NCI-H524 (cell line): ENCODE results near the gene RXYLT1.
"Not testable (repeated sequence)": the region's sequence is repeated elsewhere in the genome, so short reads cannot be mapped to it uniquely, and the experiment has no call there.

ENCODE experiments used
- DNase-seq, 2 experiments: peaks; one replicate each; lab custom pipeline; 2025; lab: John Stamatoyannopoulos, UW

RXYLT1 gene

GRCh38 chr12:63779498-63780481 is at the start of gene RXYLT1:
TSS of gene RXYLT1 (plus strand) at chr12:63779909. CDS start at chr12:63779961, 52 bp downstream.
- peak; percentile 55 to 73 for DNase-seq

- not testable (repeated sequence) for DNase-seq
Measured at GRCh38 chr12:63732779-63733178, 46.9 kb upstream of the RXYLT1 start.

GRCh38 chr12:63733585-63733984 is 46.1 kb upstream of the RXYLT1 start:
- DNase-seq: not testable (repeated sequence)

DNA sequence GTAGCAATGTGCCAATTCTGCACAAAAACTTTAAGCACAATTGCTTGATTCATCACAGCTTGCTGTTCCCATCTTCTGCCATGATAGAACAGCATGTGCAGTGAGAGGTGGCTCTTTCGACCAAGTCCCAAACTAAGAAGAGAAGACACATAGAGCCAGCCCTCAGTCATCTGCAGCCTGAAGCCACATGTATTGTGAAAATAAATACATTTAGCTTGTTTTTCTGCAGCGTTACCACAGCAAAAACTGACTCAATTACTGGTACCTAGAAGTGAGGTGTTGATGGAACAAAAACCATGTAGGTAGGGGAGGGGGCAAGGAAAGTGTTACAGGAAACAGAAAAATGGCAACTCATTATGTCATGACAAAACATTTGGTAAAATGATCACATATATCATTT is 39.2 kb upstream of the RXYLT1 start:
- DNase-seq: not testable (repeated sequence)

GRCh38 chr12:63741431-63741830 is 38.3 kb upstream of the RXYLT1 start:
- DNase-seq: peak in 1 of 2 experiments; percentile 6

GRCh38 chr12:63744110-63744509 is 35.6 kb upstream of the RXYLT1 start:
- DNase-seq: not testable (repeated sequence)

- not testable (repeated sequence) for DNase-seq
Measured at GRCh38 chr12:63746470-63746869, 33.2 kb upstream of the RXYLT1 start.

DNA sequence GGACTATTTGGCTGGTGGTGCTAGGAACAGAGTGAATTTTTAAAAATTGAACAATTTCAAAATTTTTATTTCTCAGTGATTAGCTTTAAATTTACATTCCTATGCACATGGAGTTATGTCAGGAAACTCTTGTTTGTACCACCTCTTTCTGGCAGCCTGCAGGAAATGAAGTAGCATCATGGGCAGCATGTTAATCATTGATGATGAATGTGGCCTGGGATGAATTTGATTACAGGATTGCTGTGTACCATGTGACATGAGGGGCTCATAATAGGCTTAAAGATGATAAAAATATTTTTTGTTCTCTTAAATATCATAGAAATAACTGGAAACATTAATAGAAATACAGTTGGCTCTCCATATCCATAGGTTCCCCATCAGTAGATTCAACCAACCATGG is 32.6 kb upstream of the RXYLT1 start:
- not testable (repeated sequence) for DNase-seq

DNA sequence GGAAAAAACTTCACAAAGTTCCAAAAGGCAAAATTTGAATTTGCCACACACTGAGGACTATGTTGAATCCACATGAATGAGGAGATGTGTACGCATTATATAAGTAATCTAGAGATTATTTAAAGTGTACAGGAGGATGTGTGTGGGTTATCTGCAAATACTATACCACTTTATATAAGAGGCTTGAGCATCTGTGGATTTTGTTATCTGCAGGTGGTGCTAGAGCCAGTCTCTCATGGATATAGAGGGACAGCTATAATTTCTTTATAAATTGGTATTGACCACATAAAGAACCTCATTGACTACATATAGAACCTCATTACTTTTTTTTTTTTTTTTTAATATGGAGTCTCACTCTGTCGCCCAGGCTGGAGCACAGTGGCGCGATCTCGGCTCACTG is 32.2 kb upstream of the RXYLT1 start:
- DNase-seq: no peak

- no peak for DNase-seq
Measured at GRCh38 chr12:63752283-63752682, 27.4 kb upstream of the RXYLT1 start.

- DNase-seq: no peak
Measured at GRCh38 chr12:63752841-63753240, 26.9 kb upstream of the RXYLT1 start.

DNA sequence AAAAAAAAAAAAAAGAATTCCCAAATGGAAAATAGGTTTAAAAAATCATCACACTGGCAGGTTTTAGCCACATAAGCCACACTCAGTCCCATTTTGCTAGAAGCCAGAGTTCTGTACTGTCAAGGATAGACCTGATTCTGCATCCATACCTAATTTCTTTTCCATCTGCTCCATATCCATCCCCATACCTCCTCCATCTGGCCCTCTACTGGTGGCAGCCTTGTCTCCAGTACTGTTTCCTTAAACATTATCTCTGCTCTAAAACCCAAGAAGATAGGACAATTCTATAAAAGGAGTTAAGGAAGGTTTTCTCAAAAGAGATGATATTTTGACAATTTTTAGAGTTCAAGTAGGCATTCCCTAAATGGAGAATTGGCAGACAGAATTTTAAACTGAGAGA is 26.0 kb upstream of the RXYLT1 start:
- peak; percentile 1 to 2 for DNase-seq

GRCh38 chr12:63764481-63764880 is 15.2 kb upstream of the RXYLT1 start:
- no peak for DNase-seq

DNA sequence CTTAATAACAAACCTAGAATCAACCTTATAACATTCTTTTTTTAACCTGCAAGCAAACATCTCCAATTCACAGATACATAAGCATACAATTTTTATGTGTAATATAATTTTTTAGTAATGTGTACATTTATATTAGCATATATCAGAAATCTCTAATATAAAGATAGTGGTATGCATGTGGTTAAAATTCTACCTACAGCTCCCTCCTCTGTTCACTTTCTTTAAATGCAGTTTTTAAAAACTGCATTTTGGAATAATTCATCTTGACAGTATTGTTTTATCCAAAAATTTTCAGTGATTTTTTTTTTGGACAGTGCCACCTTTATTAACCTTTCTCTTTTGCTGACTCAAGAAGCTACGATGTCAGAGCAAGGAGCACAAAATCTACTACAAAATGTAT is 13.2 kb upstream of the RXYLT1 start:
- DNase-seq: no peak

DNA sequence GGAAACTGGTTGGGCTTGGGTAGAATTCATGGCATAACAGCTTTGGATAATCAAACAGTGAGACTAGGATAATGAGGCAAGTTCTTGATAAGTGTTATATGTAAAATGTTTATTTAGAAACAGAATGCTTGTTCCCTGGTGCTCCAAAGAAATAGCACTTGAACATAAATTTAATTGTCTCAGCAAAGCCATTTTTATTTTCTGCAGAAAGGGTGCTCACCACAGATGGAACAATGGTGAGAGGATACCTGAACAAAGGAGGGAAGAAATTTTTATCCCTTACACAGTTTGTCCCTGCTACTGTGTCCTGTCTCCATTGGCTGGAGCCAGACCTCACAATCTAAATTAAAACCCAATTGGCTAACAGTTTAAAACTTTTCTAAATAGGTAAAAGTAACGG is 9.3 kb upstream of the RXYLT1 start:
- DNase-seq: no peak

DNA sequence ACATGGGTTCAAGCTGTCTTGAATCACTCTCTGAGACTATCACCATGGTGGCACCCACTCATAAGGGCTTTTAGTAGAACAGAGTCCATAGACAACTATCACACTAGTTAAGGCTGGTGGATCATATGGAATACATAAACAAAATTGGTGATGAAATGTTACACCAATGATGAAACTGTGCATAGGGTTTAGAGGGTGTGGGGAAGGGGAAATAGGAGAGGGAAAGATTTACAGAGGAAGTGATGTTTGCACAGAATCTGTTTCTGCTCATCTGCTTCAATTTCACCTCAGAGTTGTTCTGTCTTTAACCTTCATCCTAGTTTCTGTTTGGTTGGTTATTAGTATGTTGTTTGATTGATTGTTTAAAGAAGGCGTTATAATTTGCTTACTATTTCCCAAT is 2.4 kb upstream of the RXYLT1 start:
- no peak for DNase-seq

GRCh38 chr12:63782466-63782865 is 2.8 kb downstream of the RXYLT1 start:
- peak in 1 of 2 experiments; percentile 1 for DNase-seq

GRCh38 chr12:63787306-63787705 is 7.6 kb downstream of the RXYLT1 start:
- no peak for DNase-seq

GRCh38 chr12:63790608-63790945 is 10.9 kb downstream of the RXYLT1 start:
- no peak for DNase-seq

DNA sequence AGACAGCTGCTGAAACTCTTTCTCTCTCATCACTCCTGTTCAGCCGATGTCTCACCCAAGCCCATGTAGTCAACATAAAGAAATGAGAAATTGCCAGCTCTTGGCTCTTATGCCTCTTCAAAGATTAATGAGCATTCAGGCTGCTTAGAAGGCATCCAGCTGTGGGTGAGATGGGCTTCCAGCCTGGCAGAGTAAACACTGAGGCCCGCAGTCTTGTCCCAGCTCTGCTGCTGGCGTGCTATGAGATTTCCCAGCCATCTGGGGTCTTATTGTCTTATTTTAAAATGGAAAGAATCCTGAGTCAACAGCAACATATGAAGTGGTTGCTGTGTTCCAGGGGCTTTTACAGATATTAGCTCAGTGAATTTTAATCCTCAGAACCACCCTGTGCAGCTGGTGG is 12.6 kb downstream of the RXYLT1 start:
- peak; percentile 81 to 92 for DNase-seq

GRCh38 chr12:63795032-63795687 is 15.5 kb downstream of the RXYLT1 start:
- no peak for DNase-seq

DNA sequence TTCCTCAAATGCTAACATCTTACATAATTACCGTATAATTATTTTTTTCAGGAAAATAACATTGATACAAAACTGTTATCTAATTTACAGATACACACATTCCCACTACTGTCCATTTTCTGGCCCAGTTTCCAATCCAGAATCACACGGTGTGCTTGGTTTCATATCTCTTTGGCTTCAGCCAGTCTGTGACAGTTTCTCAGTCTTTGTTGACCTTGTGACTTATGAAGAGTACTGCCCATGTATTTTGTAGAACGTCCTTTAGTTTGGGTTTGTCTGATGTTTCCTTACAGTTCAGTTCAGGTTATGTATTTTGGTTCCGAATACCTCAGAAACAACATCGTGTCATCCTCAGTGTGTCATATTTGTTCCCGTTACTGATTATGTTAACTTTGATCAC is 16.2 kb downstream of the RXYLT1 start:
- no peak for DNase-seq

DNA sequence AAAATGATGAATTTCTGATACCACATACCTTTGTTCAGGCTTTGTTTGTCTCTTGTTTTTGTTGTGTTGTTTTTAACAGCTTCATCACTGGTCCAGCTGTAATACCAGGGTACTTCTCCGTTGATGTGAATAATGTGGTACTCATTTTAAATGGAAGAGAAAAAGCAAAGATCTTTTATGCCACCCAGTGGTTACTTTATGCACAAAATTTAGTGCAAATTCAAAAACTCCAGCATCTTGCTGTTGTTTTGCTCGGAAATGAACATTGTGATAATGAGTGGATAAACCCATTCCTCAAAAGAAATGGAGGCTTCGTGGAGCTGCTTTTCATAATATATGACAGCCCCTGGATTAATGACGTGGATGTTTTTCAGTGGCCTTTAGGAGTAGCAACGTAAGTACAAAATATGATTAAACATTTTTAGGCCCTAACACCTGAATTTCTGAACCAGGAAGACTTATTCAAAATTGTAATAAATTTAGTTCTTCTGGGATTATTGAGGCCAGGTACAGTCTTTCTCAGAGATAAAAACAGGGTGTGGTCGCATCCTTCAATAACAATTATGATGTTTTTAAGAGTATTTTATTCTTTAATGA is 22.4 kb downstream of the RXYLT1 start:
- peak; percentile 4 to 46 for DNase-seq
